ENCODE results near the gene ESF1.

ESF1 gene

GRCh38 chr20:13672690-13673089 is 112.0 kb downstream of the ESF1 start:
- DNase-seq, result no peak

DNA sequence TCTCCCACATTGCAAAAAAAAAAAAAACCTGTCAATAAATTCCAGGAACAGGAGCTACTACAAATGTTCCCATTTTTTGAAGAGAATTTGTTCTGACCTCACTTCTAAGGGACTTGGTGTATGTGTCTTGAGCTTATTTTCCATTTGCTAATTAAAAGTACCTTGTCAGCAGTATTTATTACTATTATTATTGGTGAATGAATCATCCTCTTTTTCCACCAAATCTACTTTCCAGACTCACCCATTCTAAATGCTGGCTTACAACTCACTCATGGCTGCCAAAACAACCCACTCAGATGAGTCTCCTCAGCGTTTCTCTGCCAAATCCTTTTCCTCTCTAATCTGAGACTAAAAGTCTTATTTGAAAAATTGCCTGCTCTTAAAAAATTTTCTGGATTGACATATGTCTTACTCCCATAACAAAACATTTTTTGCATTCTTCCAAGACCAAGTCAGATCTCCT is 112.8 kb downstream of the ESF1 start:
- DNase-seq, result no peak

GRCh38 chr20:13671512-13671911 is 113.2 kb downstream of the ESF1 start:
- DNase-seq, result no peak

DNA sequence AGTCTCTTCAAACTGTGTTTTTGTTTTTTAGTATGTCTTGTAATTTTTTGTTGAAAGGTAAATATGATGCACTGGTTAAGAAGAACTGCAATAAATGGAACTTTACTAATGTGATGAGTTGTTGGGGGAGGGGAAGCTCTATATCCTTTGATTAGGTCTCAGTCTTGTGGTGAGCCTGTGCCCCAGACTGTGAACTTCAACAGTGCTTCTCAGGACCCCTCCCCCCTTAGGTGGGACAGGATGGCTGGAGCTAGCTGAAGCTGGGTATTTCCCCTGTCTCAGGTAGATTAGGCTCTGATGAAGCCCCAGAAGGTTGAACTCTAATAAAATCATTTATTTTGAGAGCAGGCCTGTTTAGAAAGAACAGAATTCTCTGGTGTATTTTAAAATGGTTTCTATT is 114.6 kb downstream of the ESF1 start:
- DNase-seq, result no peak

GRCh38 chr20:13665709-13666395 is 118.9 kb downstream of the ESF1 start:
- DNase-seq, result no peak

Measured in DMS 273 treated with DMSO at 0.1 percent for 48 hours (cell line).